Dermis blood vessel endothelial cell (primary cell): ENCODE measurements around the gene XKR8. TPM values are rescaled to one million over a fixed set of nuclear protein-coding genes. Genes with fewer than 3 reads are reported as not detected.

ENCODE experiments used
- DNase-seq: peaks from one replicate; pipeline ENCODE4 v3.0.0; 2010
- total RNA-seq: library from RNA; depleted of rRNA; stranded (reverse); fragments of >200 nt; gene quantifications from 2 replicates; pipeline ENCODE4 v1.2.3, GENCODE V29; 2014

XKR8 gene
- total RNA-seq, 1 donor from 2014 or later = 8.2 TPM

DNA sequence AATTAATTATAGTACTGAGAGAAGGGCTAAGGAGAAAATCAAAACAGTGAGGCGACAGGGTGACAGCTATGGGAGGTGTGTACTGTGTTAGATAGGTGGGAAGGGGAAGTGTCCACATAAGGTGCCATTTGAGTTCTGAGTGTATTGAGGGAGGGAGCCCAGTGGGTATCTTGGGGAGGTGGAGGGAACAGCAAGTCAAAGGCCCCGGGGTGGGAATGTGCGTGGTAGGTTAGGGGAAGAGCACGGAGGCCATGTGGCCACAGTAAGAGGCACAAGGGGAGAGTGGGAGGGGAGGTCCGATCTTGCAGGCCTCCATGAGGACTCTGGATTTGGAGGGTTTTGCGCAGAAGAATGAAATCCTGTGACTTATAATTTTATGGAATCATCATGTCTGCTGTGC, 3.0 kb upstream of the XKR8 start:
- DNase-seq = no peak

GRCh38 chr1:27957655-27958054, 2.1 kb upstream of the XKR8 start:
- no peak for DNase-seq

DNA sequence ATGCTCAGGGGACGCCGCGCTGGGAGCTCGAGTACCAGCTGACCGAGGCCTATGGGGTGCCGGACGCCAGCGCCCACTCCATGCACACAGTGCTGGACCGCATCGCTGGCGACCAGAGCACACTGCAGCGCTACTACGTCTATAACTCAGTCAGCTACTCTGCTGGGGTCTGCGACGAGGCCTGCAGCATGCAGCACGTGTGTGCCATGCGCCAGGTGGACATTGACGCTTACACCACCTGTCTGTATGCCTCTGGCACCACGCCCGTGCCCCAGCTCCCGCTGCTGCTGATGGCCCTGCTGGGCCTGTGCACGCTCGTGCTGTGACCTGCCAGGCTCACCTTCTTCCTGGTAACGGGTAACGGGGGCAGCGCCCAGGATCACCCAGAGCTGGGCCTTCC, 1.3 kb upstream of the XKR8 start:
- DNase-seq = no peak

DNA sequence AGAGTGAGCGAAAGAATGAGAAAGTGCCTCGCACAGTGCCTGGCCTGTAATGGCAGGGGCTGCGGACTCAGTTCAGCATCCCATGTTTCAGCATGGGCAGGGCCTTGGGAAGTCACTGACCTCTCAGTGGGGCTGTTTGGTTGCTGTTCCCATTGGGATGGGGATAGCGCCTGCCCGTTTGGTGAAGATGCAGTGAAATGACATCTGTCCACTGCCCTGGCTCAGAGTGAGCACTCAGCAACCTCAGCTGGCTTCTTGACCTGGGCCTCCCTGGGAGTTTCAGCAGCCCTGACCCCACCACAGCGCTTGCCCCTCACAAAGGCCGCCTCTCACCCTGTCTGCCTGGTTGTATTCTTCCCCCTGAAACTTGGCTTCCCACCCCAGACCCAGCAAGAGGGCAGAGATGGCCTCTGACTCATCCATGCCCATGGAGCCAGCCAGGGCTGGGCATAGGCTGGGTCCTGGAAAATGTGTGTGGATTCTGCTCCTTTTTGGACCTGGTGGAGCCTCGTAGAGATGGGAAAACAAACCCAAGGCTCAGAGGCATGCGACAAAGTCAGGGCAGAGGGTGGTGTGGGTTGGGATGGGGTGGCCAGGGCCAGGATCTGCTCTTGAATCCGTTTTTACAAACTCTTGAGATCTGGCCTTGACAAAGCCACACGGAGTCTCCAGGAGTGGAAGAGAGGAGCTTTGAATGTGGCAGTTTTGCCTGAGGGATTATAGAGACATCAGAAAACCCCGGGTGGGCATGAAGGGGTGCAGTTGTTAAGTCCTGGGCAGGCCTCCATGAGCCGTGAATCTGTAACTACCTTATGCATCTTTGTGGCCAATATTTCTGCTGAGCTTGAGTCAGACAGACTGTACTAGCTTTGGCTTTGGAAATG, 1.2 kb downstream of the XKR8 start:
- peak; percentile 37 for DNase-seq

DNA sequence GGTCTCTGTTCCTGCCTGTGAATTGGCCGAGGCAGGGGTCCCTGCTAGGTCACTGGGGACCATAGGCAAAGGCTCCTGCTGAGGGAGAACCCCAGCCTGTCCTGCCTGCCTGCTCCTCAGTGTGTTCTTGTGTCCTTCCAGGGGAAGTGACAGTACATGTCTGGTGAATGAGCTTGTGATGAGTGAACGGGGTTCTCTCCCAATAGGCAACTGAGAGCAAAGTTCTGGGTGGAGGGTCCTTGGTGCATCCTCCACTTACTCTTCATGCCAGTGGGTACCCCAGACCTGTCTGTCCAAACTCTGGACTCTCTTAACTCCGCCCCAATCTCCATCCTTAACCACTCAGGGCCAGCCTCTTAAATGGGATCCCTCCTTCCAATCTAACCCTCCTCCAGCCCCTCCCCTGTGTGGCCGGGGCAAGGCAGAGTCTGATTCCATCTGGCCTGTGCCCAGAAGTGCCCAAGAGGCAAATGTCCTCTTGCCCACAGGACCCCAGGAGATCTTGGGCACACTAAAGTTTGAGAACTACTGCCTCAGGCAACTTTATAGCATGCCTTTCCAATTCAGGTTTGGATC, 2.0 kb downstream of the XKR8 start:
- peak; percentile 7 for DNase-seq

DNA sequence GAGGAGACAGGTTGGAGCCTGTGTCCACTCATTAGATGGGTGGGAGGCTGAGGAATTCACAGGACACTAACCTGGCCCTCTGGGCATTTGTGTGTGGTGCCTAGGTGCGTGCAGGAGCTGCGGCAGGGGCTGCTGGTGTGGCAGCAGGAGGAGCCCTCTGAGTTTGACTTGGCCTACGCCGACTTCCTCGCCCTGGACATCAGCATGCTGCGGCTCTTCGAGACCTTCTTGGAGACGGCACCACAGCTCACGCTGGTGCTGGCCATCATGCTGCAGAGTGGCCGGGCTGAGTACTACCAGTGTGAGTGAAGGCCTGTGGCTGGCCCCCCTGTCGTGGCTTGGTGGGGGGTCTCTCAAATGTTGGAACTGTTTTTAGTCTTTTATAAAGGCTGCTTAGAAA, 3.6 kb downstream of the XKR8 start:
- DNase-seq = no peak

- no peak for DNase-seq
These were observed 6.8 kb downstream of the XKR8 start for GRCh38 chr1:27966402-27967105.

DNA sequence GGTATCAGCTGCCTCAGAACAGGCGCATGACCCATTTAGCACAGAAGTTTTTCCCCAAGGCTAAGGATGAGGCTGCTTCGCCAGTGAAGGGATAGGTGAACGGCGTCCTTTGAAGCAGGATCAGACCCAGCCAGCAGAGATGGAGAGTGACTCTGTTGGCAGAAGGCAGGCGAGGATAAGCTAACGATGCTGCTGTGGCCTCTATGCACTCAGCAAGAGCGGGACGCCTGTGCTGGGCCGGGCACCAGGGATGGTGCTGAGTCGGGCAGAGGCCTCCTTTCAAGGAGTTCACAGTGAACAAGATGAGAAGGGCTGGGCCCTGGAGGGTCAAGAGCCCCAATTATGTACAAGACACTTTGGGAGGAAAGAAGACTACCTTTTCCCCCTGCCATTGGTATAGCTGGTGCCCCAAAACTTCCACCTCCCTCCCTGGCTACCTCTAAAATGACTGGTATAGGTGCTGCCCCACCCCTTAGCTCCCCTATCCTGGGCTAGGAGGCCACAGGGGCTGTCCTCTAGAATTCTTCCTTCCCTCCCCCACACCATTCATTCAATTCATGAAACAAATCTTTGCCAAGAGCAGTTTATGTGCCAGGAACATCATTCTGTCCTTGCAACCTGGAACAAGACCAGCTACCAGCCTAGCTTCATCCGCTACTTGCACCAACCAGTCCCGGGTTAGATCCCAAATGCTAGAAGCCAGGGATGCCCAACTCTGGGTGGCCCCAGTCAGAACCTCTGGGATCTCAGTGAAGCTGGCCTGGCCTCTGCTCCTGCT, 7.5 kb downstream of the XKR8 start:
- no peak for DNase-seq

GRCh38 chr1:27967884-27968466, 8.2 kb downstream of the XKR8 start:
- DNase-seq = no peak

GRCh38 chr1:27968692-27969091, 8.9 kb downstream of the XKR8 start:
- no peak for DNase-seq

GRCh38 chr1:27970401-27970800, 10.6 kb downstream of the XKR8 start:
- DNase-seq = peak; percentile 20

- peak; percentile 28 for DNase-seq
These were observed 11.9 kb downstream of the XKR8 start for GRCh38 chr1:27971674-27972073.

- DNase-seq = no peak
These were observed 12.4 kb downstream of the XKR8 start for GRCh38 chr1:27972141-27972540.

DNA sequence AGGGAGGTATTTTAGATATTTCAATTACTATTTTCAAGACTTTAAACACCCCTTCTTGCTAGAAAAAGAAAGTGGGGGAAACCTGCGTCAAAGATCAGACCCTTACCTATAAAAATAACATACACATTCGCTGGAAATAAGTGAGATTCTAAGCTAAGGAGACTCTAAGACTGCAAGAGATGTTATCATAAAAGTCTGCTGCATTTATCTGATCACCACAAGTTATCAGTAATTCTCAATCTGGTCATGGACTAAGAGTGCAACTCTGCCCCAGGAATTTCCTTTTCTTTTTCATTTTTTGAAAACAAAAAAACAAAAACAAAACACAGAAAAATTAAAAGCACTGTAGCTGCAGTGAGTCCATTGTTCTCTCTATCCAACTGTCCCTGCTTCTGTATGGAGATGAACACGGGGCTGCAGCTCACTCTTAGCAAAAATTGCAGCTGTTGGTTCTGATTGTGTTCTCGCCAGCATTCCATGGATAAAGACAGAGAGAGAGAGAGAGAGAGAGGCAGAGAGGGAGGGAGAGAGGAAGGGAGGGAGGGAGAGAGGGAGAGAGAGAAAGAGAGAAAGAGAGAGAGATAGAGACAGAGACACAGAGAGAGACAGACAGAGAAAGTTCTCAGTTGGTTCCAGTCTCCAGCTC, 14.1 kb downstream of the XKR8 start:
- no peak for DNase-seq

GRCh38 chr1:27974417-27974781, 14.6 kb downstream of the XKR8 start:
- DNase-seq = no peak

GRCh38 chr1:27979151-27979858, 19.5 kb downstream of the XKR8 start:
- peak; percentile 82 for DNase-seq

DNA sequence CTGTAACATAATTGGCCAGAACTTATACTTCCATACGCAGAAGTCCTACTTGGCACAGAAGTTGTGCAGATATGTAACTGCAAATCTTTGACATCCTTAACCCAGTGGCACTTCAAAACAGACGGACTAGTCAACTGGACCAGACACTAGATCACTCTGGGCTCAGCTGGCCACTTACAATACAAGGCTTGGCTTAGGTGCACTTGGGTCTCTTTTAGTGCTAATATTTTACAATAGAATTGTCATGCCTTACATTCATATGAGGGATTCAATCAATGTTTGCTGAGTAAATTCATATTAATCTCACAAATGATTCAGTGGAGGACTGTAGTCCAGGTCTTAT, 20.1 kb downstream of the XKR8 start:
- no peak for DNase-seq

DNA sequence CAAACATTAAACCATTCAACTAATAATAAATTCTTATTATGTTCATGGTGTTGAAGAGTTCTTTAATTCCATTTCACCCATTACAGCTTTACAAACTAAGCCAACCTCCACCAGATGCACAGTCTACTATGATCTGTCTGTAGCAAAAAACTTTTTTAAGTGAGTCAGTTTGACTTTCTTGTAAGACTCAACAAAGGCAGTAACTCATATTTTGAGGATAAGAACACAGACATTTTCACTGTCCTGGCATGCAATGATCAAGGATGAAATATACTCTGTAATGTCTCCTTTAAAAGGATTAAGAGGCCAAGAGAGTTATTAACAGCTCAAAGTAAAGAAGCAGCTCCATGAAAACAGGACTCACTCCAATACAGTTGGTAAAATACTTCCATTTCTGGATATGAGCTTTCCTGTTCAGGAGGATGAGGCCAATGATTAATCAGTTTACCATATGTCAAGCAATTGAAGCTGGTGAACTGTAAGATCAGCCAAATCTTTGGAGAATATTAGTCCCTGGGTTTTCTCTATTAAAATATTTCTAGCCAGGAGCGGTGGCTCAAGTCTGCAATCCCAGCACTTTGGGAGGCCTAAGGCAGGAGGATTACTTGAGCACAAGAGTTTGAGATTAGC, 20.6 kb downstream of the XKR8 start:
- DNase-seq = no peak

DNA sequence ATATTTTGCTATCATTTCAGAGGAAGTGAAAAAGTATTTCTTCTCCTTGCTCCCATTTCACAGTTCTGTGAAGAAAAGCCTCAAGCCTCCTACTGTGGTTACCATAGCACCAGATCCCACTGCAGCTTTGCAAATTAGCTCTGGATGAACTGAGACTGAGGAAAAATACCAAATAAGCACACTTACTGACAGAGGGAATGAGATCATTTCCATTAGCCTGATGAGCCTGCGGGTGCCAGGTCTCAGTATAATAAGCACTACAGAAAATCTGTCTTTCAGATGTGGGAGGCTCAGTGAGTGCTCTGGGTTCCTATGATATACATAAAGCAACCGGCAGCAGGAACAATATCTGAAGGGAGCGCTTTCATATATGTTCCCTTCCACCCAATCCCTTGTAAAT, 21.4 kb downstream of the XKR8 start:
- DNase-seq = no peak

DNA sequence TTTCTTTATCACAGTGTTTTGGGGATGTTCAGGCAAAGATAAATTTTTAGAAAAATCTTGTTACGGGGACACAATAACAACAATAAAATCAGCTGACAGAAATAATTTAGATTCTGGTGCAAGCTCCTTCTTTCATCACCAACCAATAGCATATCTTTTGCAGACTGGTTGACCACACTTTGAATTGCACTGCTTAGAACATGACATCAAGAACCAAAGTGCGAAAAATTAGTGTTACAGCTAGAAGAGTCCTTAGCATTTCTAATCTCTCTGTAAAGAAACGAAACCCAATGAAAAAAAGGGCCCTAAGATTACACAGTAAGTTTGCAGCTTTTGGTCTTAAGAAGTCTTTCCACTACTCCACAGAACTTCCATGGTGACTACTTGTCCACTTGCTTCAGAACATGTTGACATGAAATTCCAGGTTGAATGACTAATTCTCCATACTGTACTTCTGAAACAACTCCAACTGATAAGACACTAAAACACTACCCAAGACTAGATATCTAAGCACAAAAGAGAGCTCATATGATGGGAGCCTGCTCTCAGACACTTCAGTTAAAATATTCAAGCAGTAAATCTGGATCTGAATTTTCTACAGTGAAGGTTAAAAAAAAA, 31.3 kb downstream of the XKR8 start:
- DNase-seq = no peak

DNA sequence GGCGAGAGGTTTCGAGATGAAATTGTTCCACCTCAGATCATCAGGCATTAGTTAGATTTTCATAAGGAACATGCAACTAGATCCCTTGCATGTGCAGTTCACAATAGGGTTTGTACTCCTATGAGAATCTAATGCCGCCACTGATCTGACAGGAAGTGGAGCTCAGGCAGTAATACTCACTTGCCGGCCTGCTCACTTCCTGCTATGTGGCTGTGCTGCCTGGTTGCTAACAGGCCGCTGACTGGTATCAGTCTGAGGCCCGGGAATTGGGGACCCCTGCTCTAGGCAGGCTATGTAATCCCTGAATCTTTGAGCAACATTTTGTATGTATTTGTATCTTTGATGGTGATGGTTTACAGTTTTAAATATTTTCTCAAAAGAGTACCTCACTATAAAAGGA, 32.5 kb downstream of the XKR8 start:
- peak; percentile 75 for DNase-seq
